ENCODE results near the gene TMEM221.
A peak's percentile ranks its signal among the peaks of the same experiment; 100 is the strongest.

GRCh38 chr19:17394891-17395415 is 53.5 kb downstream of the TMEM221 start:
- TF ChIP-seq POLR2AphosphoS5 (IDR thresholded peaks at IDR 0.05) (peak; percentile 61 to 72 (median 64)), CTCF (IDR thresholded peaks at IDR 0.05 in 8 of 11, conservative IDR thresholded peaks at IDR 0.05 in 3 of 11) (peak; percentile 58 to 89 (median 82))

All from spleen (tissue), 7 donors.